ENCODE measurements around the gene EDRF1.

Gene EDRF1

GRCh38 chr10:125726914-125727313, 7.4 kb downstream of the EDRF1 start:
- TF ChIP-seq CTCF (IDR thresholded peaks at IDR 0.05; ENCODE audit: low read depth, low read length): no peak
- H3K4me3 ChIP-seq (replicated peaks in 1 of 2; ENCODE audit: low read depth in 2 of 2, low read length in 2 of 2): no peak overlapping the region
- no peak for DNase-seq (ENCODE audit: low read depth in 2 of 2)

DNA sequence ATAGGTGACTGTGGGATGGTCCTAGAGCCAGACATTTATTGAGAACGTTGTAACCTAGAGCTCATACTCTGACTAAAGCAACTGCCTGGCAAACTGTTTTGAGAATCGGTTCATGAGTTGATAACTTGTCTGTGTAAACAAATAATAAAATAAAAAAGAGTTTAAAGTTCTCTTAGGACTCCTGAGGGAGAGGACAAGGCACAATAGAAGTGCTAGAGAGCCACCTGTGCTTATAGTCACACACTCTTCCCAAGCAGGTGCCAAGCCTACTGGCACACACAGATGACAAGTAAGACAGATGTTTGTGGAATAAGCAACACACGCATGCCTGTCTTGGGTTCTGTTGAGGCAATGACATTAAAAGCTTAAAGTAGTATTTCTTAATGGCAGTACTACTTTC, 7.9 kb downstream of the EDRF1 start:
- DNase-seq (ENCODE audit: low read depth in 2 of 2): no peak
- no peak overlapping the region for H3K4me3 ChIP-seq (replicated peaks in 1 of 2; ENCODE audit: low read depth in 2 of 2, low read length in 2 of 2)
- TF ChIP-seq CTCF (IDR thresholded peaks at IDR 0.05; ENCODE audit: low read depth, low read length): no peak

DNA sequence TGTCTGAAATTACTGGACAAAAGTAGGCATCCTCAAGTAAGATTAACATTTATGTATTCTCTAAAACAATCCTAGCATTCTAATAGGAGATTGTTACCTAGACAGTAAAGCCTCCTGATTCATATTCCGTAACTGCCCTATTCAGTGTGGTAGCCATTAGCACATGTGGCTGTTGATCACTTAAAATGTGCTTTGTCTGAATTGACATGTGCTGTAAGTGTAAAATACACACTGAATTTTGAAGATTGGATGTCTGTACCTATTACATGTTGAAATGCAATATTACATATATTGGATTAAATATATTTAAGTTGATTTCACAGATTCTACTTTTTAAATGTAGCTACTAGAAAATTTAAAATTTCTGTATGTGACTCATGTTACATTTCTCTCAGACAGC, 14.6 kb downstream of the EDRF1 start:
- no peak for DNase-seq (ENCODE audit: low read depth in 2 of 2)
- no peak for TF ChIP-seq CTCF (IDR thresholded peaks at IDR 0.05; ENCODE audit: low read depth, low read length)
- H3K4me3 ChIP-seq (replicated peaks in 1 of 2; ENCODE audit: low read depth in 2 of 2, low read length in 2 of 2): no peak overlapping the region

GRCh38 chr10:125734823-125735222, 15.3 kb downstream of the EDRF1 start:
- no peak for TF ChIP-seq CTCF (IDR thresholded peaks at IDR 0.05; ENCODE audit: low read depth, low read length)
- DNase-seq (ENCODE audit: low read depth in 2 of 2): no peak
- H3K4me3 ChIP-seq (replicated peaks in 1 of 2; ENCODE audit: low read depth in 2 of 2, low read length in 2 of 2): no peak overlapping the region

- no peak for DNase-seq (ENCODE audit: low read depth in 2 of 2)
- H3K4me3 ChIP-seq (replicated peaks in 1 of 2; ENCODE audit: low read depth in 2 of 2, low read length in 2 of 2): no peak overlapping the region
- no peak for TF ChIP-seq CTCF (IDR thresholded peaks at IDR 0.05; ENCODE audit: low read depth, low read length)
Observed at GRCh38 chr10:125738206-125738605, 18.7 kb downstream of the EDRF1 start.

DNA sequence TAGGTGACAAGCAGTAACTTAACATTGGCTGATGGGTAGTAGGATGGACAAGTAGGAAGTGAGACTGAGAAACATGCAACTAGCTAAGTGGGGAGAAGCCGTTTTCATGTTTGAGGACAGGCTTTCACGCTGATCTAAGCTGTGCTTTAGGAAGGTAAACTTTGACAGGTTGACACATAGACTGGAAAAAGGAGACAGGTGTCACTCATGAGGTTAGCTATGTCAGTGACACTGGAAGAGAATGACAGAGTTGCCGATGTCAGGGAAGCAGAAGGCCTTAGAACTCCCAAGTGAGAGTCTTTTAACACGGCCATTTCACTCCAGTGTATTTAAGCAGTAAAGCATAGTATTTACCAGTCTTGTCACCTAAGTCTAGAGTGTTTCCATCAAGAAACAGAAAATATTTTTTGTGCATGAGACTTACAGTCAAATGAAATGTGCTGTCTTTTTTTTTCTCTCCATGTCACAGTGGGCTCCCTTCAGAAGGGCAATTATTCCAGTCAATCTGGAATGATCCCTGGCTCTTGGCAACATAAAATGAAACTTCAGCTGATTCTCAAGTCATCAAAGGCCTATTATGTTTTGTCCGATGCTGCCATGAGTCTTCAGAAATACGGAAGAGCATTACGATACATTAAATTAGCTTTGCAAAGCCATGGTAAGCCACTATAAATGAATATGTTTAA, 20.6 kb downstream of the EDRF1 start:
- DNase-seq (ENCODE audit: low read depth in 2 of 2): no peak
- TF ChIP-seq CTCF (IDR thresholded peaks at IDR 0.05; ENCODE audit: low read depth, low read length): no peak
- H3K4me3 ChIP-seq (replicated peaks in 1 of 2; ENCODE audit: low read depth in 2 of 2, low read length in 2 of 2): no peak overlapping the region

- no peak overlapping the region for H3K4me3 ChIP-seq (replicated peaks in 1 of 2; ENCODE audit: low read depth in 2 of 2, low read length in 2 of 2)
- no peak for TF ChIP-seq CTCF (IDR thresholded peaks at IDR 0.05; ENCODE audit: low read depth, low read length)
- DNase-seq (ENCODE audit: low read depth in 2 of 2): peak; percentile 7 to 17
Observed at GRCh38 chr10:125742465-125742864, 23.0 kb downstream of the EDRF1 start.
